HuH-7.5 (cell line): ENCODE results near the gene ETHE1.
A peak's percentile ranks its signal among the peaks of the same experiment; 100 is the strongest.

Experiments
- DNase-seq: peaks from one replicate; pipeline ENCODE4 v3.0.0; 2011; ENCODE audit warnings: low spot score

Gene ETHE1

GRCh38 chr19:43526884-43527859 lies at the start of gene ETHE1:
ETHE1 (minus strand) TSS chr19:43527201; CDS start chr19:43527177, 24 bp downstream.
- DNase-seq = peak; percentile 86

GRCh38 chr19:43575955-43576878 lies 49.2 kb upstream of the ETHE1 start:
- DNase-seq = no peak

GRCh38 chr19:43575156-43575950 lies 48.4 kb upstream of the ETHE1 start, which contains the start of the genes PINLYP and XRCC1:
PINLYP (plus strand) TSS chr19:43575801; CDS start chr19:43577192, 1,391 bp downstream.
XRCC1 (minus strand) TSS chr19:43575527; CDS start chr19:43575458, 69 bp downstream.
- peak; percentile 95 for DNase-seq

GRCh38 chr19:43574424-43575155 lies 47.6 kb upstream of the ETHE1 start:
- DNase-seq = no peak

- DNase-seq = no peak
Observed at GRCh38 chr19:43572171-43572588, 45.2 kb upstream of the ETHE1 start.

- DNase-seq = no peak
Observed at GRCh38 chr19:43570174-43570791, 43.3 kb upstream of the ETHE1 start.

GRCh38 chr19:43569657-43570056 lies 42.7 kb upstream of the ETHE1 start:
- DNase-seq = no peak

- DNase-seq = no peak
Observed at GRCh38 chr19:43564800-43565199, 37.8 kb upstream of the ETHE1 start.

- DNase-seq = no peak
Observed at GRCh38 chr19:43563816-43564457, 36.9 kb upstream of the ETHE1 start.

GRCh38 chr19:43562698-43563241 lies 35.8 kb upstream of the ETHE1 start:
- DNase-seq = no peak

- no peak for DNase-seq
Observed at GRCh38 chr19:43562226-43562697, 35.3 kb upstream of the ETHE1 start.

- no peak for DNase-seq
Observed at GRCh38 chr19:43561139-43561970, 34.4 kb upstream of the ETHE1 start.

GRCh38 chr19:43560687-43561086 lies 33.7 kb upstream of the ETHE1 start:
- no peak for DNase-seq

GRCh38 chr19:43555185-43555770 lies 28.3 kb upstream of the ETHE1 start:
- peak; percentile 87 for DNase-seq

GRCh38 chr19:43554317-43554895 lies 27.4 kb upstream of the ETHE1 start:
- no peak for DNase-seq

- no peak for DNase-seq
Observed at GRCh38 chr19:43553656-43554055, 26.7 kb upstream of the ETHE1 start.

- DNase-seq = no peak
Observed at GRCh38 chr19:43552616-43553015, 25.6 kb upstream of the ETHE1 start.

GRCh38 chr19:43552198-43552450 lies 25.1 kb upstream of the ETHE1 start:
- DNase-seq = no peak
